CD4-positive, alpha-beta memory T cell (primary cell): ENCODE data around the gene SIM1. TPM values are rescaled to one million over a fixed set of nuclear protein-coding genes. Genes with fewer than 3 reads are reported as not detected.
A peak's percentile ranks its signal among the peaks of the same experiment; 100 is the strongest.

Source experiments
- CTCF ChIA-PET: fragments of 350-600 bp; sonication (Branson Sonifier 250); formaldehyde crosslinking; loops from one replicate; lab custom pipeline; 2021; ENCODE audit warnings: inconsistent platforms; ENCODE audit not compliant: partially characterized antibody; lab: Charles Lee
- POLR2A ChIA-PET: fragments of 350-600 bp; sonication (Branson Sonifier 250); formaldehyde crosslinking; loops from one replicate; lab custom pipeline; 2021; ENCODE audit not compliant: partially characterized antibody; lab: Charles Lee
- DNase-seq, 5 donors: peaks; one replicate each; pipeline versions ENCODE4 v3.0.0 to v3.0.0-alpha.2; 2020 to 2022; ENCODE audit warnings: mixed read lengths in 1 of 5
- H3K27ac ChIP-seq: one replicate; pipeline ENCODE4 v1.7.0; 2013; ENCODE audit warnings: low read depth, low read length
- H3K27me3 ChIP-seq: 2 replicates; pipeline ENCODE4 v1.7.0; 2013; ENCODE audit warnings: mild to moderate bottlenecking, low read length, moderate library complexity; ENCODE audit not compliant: insufficient read depth
- H3K36me3 ChIP-seq: 2 replicates; pipeline ENCODE4 v1.7.0; 2013; ENCODE audit warnings: mild to moderate bottlenecking, low read length, moderate library complexity; ENCODE audit not compliant: insufficient read depth
- H3K4me1 ChIP-seq: 2 replicates; pipeline ENCODE4 v1.7.0; 2013; ENCODE audit warnings: mild to moderate bottlenecking, low read length, moderate library complexity; ENCODE audit not compliant: insufficient read depth
- H3K4me3 ChIP-seq, 2 donors: one replicate each; pipeline ENCODE4 v1.7.0; 2013; ENCODE audit warnings: low read length in 2 of 2, mild to moderate bottlenecking in 1 of 2
- H3K9me3 ChIP-seq, 2 donors: one replicate each; pipeline ENCODE4 v1.7.0; 2013; ENCODE audit warnings: low read length in 2 of 2, control low read depth in 1 of 2; ENCODE audit not compliant: control insufficient read depth in 1 of 2
- H3K27ac Mint-ChIP-seq, 7 donors: one replicate each; pipeline ENCODE4 v1.8.0; 2020 to 2021; ENCODE audit warnings: mixed read lengths in 7 of 7, mild to moderate bottlenecking in 6 of 7, inconsistent platforms in 3 of 7, moderate library complexity in 3 of 7
- H3K27me3 Mint-ChIP-seq, 2 donors: one replicate each; pipeline ENCODE4 v1.8.0; 2020 to 2021; ENCODE audit warnings: mixed read lengths in 2 of 2
- H3K36me3 Mint-ChIP-seq, 2 donors: one replicate each; pipeline ENCODE4 v1.8.0; 2020 to 2021; ENCODE audit warnings: mixed read lengths in 2 of 2, inconsistent platforms in 1 of 2, mild to moderate bottlenecking in 1 of 2
- H3K4me1 Mint-ChIP-seq, 4 donors: one replicate each; pipeline ENCODE4 v1.8.0; 2020 to 2021; ENCODE audit warnings: mixed read lengths in 4 of 4, mild to moderate bottlenecking in 1 of 4
- H3K4me3 Mint-ChIP-seq, 8 donors: one replicate each; pipeline ENCODE4 v1.8.0; 2020 to 2021; ENCODE audit warnings: mixed read lengths in 8 of 8, mild to moderate bottlenecking in 7 of 8, moderate library complexity in 6 of 8, inconsistent platforms in 3 of 8
- H3K9me3 Mint-ChIP-seq, 8 donors: one replicate each; pipeline ENCODE4 v1.8.0; 2020 to 2021; ENCODE audit warnings: mixed read lengths in 8 of 8, mild to moderate bottlenecking in 5 of 8, inconsistent platforms in 3 of 8, moderate library complexity in 1 of 8
- intact Hi-C: fragments of 100-400 bp; cut with micrococcal nuclease; formaldehyde crosslinking; loops from one replicate; pipeline ENCODE4 v1.15.1; 2023
- polyA plus RNA-seq, 2 donors: library from polyadenylated mRNA; unstranded; fragments of 300-500 nt; fragmentation: Illumina TruSeq; gene quantifications; one replicate each; pipeline ENCODE4 v1.2.3, GENCODE V29; 2021
- total RNA-seq, 2 experiments: library from RNA; stranded (reverse); gene quantifications; one replicate each; pipeline ENCODE4 v1.2.3, GENCODE V29; 2021

The SIM1 gene
- total and polyA plus RNA-seq, 4 experiments from 2014 or later: not detected

DNA sequence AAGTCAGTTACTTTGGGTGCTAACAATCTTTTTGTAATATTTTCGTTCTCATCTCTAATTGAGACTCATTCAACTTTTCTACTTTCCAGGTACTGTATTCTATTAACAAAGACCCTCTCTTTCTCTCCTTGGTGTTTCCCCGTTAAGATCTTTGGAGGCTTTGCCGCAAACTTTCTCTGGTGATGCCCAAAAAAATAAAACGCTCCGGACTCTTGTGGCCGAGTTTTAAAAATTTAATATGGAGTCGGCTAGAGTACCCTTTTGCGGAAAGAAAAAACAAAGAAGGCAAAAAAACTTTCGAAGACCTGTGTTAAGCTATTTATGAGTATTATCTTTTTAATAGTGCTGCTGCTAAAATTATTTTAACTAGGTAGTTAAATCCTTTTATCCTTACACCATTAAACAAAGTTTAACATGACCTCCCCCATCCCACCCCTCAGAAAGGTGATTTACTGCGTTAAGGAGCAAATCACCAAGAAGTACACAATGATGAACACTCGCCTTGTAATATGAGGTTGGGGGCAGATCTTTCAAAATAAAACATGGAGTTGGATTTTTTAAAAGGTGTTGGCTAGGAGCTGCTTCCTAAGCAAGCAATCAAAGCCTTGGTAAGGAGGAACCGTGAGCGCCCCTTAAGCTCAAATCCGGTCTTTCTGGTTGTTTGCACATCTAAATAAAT is 10.0 kb downstream of the SIM1 start:
- Mint-ChIP-seq H3K4me3 (peak overlapping the region in 2 of 8 donors; percentile 11 to 66), H3K9me3 (peaks cover 0 to 51% (median 42%) of the 10 kb centered on the region in 8 donors), H3K4me1 (peaks cover 0 to 3% (median under 1%) of the 10 kb centered on the region in 4 donors), H3K36me3 (peaks cover 3 to 4% of the 10 kb centered on the region in 2 donors), H3K27ac (peak overlapping the region in 5 of 7 donors; percentile 5 to 77 (median 50)), H3K27me3 (peaks cover 39 to 54% of the 10 kb centered on the region in 2 donors)
- POLR2A ChIA-PET: no interaction called here
- Histone ChIP-seq H3K4me3 (no peak overlapping the region), H3K9me3 (no peaks in the 10 kb centered on the region), H3K4me1 (no peaks in the 10 kb centered on the region), H3K27me3 (peaks cover 73% of the 10 kb centered on the region), H3K27ac (no peak overlapping the region), H3K36me3 (no peaks in the 10 kb centered on the region)
- intact Hi-C loops: loop anchor here (10.0 kb wide), 1 partner anchor 840 kb away; no protein-coding TSS in a partner anchor
- no peak for DNase-seq
- CTCF ChIA-PET: interaction anchor here (1.1 kb wide), 1 partner anchor 8 kb away, joined by 4 read pairs; no protein-coding TSS in a partner anchor

DNA sequence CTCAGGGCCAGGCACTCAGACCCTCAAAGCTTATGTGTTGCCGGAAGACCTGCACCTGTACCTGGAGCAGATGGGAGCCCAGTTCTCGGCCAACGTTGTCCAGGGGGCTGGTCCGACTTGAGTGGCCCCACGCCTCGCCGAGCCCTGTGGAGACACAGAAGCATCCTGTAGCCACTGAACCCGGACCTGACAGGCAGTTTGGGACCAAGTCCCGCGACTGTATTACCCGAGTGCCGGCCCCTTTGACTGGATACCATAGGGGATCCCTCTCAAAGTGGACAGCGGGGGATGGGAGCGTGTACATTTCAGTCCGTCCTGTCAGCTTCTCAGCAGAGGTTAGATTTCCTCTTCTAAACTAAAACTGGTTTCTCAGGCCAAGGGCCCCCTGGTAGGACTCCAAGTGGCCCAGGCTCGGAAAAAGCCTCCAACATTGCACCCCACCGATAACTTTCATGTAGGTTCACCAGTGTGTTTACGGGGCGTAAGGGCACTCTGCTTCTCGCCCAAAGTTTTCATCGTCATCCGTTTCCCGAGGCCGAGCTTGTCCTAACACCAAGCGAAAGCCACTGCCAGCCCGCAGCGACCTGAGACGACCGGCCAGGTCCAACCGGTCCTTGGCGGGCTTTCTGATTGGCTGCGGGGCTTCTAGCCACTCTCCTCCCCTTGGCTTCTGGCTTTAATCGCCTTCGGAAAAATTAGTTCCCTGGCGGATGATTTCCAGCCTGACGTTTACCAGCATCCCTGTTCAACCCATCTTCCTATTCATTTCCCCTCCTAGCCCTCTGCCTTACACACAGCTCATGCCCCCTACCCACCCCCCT is 10.8 kb downstream of the SIM1 start:
- H3K4me3 ChIP-seq: no peak overlapping the region
- H3K9me3 ChIP-seq: no peaks in the 10 kb centered on the region
- Mint-ChIP-seq H3K4me1 (peaks cover 0 to 5% (median 3%) of the 10 kb centered on the region in 4 donors), H3K27ac (peak overlapping the region in 1 of 7 donors; percentile 25), H3K9me3 (peaks cover 0 to 46% (median 36%) of the 10 kb centered on the region in 8 donors), H3K36me3 (peaks cover 3 to 4% of the 10 kb centered on the region in 2 donors), H3K4me3 (no peak overlapping the region), H3K27me3 (peaks cover 38 to 52% of the 10 kb centered on the region in 2 donors)
- H3K27me3 ChIP-seq: peaks cover 72% of the 10 kb centered on the region
- intact Hi-C loops: loop anchor here (10.0 kb wide), 1 partner anchor 839 kb away; no protein-coding TSS in a partner anchor
- POLR2A ChIA-PET: no interaction called here
- no peak for DNase-seq
- CTCF ChIA-PET: interaction anchor here (1.1 kb wide), 1 partner anchor 9 kb away, joined by 4 read pairs; no protein-coding TSS in a partner anchor
- no peaks in the 10 kb centered on the region for H3K4me1 ChIP-seq
- no peaks in the 10 kb centered on the region for H3K36me3 ChIP-seq
- H3K27ac ChIP-seq: no peak overlapping the region

DNA sequence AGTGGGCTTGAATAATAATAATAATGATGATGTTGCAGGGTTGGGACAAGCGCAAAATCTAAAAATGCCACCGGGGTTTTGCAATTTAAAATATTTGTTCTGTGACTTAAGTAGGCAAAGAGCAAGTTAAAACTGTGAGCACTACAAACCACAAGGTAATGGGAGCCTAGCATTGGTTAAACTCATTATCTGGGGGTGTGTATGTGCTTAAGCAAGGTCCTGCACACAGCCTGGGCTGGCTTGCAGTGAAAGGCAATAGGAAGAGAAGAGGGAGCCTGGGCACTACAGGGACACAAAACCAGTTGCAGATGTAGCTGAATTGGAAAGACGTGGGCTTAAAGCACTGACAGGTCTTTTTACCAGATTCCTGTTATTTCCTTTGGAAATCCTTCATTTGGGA is 11.7 kb downstream of the SIM1 start:
- Histone ChIP-seq H3K27ac (no peak overlapping the region), H3K27me3 (peaks cover 66% of the 10 kb centered on the region), H3K36me3 (no peaks in the 10 kb centered on the region), H3K4me1 (no peaks in the 10 kb centered on the region), H3K4me3 (no peak overlapping the region), H3K9me3 (no peaks in the 10 kb centered on the region)
- ChIA-PET POLR2A (no interaction called here), CTCF (no interaction called here)
- Mint-ChIP-seq H3K4me1 (peaks cover 0 to 5% (median 3%) of the 10 kb centered on the region in 4 donors), H3K27me3 (peaks cover 42 to 57% of the 10 kb centered on the region in 2 donors), H3K9me3 (peaks cover 0 to 39% (median 33%) of the 10 kb centered on the region in 8 donors), H3K4me3 (no peak overlapping the region), H3K36me3 (peaks cover 3 to 4% of the 10 kb centered on the region in 2 donors), H3K27ac (peak overlapping the region in 2 of 7 donors; percentile 60 to 80)
- DNase-seq: no peak
- intact Hi-C loops: loop anchor here (10.0 kb wide), 1 partner anchor 838 kb away; no protein-coding TSS in a partner anchor

DNA sequence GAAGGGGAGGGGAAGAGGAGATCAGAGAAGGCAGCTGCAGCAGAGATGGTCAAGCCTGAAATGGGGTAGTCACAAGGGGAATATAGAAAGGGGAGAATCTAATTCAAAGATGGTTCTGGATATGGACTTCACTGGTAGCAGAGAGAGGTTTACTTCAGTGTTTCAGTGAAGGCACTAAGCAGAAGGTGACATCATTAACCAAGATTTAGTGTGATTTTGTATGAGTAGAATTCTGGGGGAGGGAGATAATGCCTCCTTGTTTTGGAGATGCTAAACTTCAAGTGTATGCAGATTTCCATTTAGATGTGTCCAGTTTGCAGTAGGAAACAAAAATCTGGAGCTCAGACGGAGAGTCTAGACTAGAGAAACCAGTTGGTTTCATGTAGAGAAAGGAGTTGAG is 13.1 kb downstream of the SIM1 start:
- CTCF ChIA-PET: no interaction called here
- Mint-ChIP-seq H3K27ac (no peak overlapping the region), H3K9me3 (peaks cover 0 to 35% (median 23%) of the 10 kb centered on the region in 8 donors), H3K27me3 (peaks cover 49 to 59% of the 10 kb centered on the region in 2 donors), H3K36me3 (peaks cover 3 to 4% of the 10 kb centered on the region in 2 donors), H3K4me1 (peaks cover 5 to 10% (median 9%) of the 10 kb centered on the region in 4 donors), H3K4me3 (no peak overlapping the region)
- POLR2A ChIA-PET: no interaction called here
- H3K9me3 ChIP-seq: no peaks in the 10 kb centered on the region
- no peak overlapping the region for H3K4me3 ChIP-seq
- H3K27me3 ChIP-seq: peaks cover 67% of the 10 kb centered on the region
- no peak overlapping the region for H3K27ac ChIP-seq
- no peaks in the 10 kb centered on the region for H3K36me3 ChIP-seq
- H3K4me1 ChIP-seq: no peaks in the 10 kb centered on the region
- DNase-seq: no peak
- intact Hi-C loops: loop anchor here (10.0 kb wide), 1 partner anchor 837 kb away; no protein-coding TSS in a partner anchor

DNA sequence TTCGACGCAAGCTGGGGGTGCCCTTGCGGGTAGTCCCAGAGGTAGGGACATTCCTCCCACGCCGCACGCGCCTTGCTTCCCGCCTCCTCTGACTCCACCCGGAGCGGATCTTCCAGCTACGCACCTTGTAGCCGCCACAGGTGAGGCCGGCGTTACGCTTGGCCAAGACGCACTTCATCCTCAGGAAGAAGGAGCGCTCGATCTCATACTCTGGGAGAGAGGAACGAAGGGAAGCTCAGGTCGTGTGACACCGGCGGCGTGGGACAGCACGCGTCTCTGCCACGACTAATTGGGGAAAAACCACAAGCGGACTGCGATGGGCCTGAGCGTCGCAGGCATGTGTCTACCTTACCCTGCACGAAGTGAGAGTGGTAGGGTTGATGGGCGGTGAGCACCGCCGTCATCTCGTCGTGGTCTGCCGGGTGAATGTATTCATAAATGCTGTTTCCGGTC is 15.5 kb downstream of the SIM1 start:
- peaks cover 43 to 57% of the 10 kb centered on the region in 2 donors for H3K27me3 Mint-ChIP-seq
- Histone ChIP-seq H3K4me1 (no peaks in the 10 kb centered on the region), H3K27me3 (peaks cover 52% of the 10 kb centered on the region), H3K36me3 (no peaks in the 10 kb centered on the region), H3K9me3 (no peaks in the 10 kb centered on the region), H3K27ac (no peak overlapping the region), H3K4me3 (no peak overlapping the region)
- CTCF ChIA-PET: no interaction called here
- no peak overlapping the region for H3K4me3 Mint-ChIP-seq
- peaks cover 4 to 13% (median 10%) of the 10 kb centered on the region in 4 donors for H3K4me1 Mint-ChIP-seq
- no peak for DNase-seq
- intact Hi-C loops: no loop called here
- peaks cover 0 to 24% (median 6%) of the 10 kb centered on the region in 8 donors for H3K9me3 Mint-ChIP-seq
- POLR2A ChIA-PET: no interaction called here
- peak overlapping the region in 2 of 7 donors; percentile 23 to 55 for H3K27ac Mint-ChIP-seq
- no peaks in the 10 kb centered on the region for H3K36me3 Mint-ChIP-seq

DNA sequence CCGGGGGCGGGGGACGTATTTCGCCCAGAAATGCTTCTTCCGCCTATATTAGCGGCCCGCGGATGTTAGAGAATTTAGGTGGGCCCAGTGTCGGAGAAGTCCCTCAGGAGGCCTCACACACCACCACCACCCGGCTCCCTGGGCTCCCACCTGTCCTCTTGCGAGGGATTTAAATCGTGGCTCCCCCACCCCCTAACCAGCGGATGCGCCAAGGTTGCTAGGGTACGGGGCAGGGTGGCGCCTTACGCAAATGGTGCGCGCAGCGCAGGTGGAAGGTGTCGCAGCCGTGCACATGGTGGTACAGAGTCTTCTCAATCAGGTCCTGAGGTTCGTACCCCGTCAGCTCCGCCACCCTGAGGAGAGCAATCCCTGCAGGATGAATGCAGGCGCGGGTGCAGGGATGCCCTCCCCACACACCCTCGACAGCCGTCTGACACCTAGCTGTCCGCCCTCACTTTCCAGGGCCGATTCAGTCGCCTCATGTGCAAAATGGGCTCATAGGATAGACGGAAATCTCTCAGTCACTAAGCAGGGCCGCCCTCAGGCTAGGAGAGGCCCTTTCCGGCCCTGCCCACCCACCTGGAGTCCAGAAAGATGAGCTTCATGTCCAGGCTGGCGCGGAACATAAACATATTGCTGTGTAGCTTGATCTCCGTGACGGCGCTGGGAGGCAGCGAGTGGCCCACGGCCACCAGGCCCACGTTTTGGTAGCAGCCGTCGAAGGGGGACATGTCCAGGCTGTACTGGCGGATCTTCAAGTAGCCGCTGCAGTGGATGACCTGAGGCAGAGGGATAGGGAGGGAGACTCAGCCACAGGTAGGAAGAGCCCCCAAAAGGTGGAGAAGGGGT is 16.6 kb downstream of the SIM1 start:
- Mint-ChIP-seq H3K27me3 (peaks cover 40 to 52% of the 10 kb centered on the region in 2 donors), H3K36me3 (no peaks in the 10 kb centered on the region), H3K4me1 (peaks cover 4 to 13% (median 10%) of the 10 kb centered on the region in 4 donors), H3K27ac (no peak overlapping the region), H3K4me3 (peak overlapping the region in 1 of 8 donors; percentile 26), H3K9me3 (peaks cover 0 to 17% (median 2%) of the 10 kb centered on the region in 8 donors)
- H3K36me3 ChIP-seq: no peaks in the 10 kb centered on the region
- ChIA-PET CTCF (no interaction called here), POLR2A (no interaction called here)
- no peaks in the 10 kb centered on the region for H3K4me1 ChIP-seq
- DNase-seq: no peak
- H3K9me3 ChIP-seq: no peaks in the 10 kb centered on the region
- no peak overlapping the region for H3K4me3 ChIP-seq
- H3K27me3 ChIP-seq: peaks cover 44% of the 10 kb centered on the region
- intact Hi-C loops: no loop called here
- no peak overlapping the region for H3K27ac ChIP-seq
